Pancreas (tissue), 8 donors: Measurements from ENCODE around the gene SEC23A. TPM values are rescaled to one million over a fixed set of nuclear protein-coding genes. Genes with fewer than 3 reads are reported as not detected.

Source experiments
- polyA plus RNA-seq, 2 donors: library from polyadenylated mRNA; stranded (reverse); fragments of 200-250 nt; gene quantifications; one replicate each; pipeline ENCODE4 v1.2.3, GENCODE V29; 2013
- total RNA-seq, 6 donors: library from RNA; stranded (reverse); fragmentation: NEBNext Ultra II Directional in 4 of 6; extraction: Animal tissue kit (Norgen Biotek cat#: 25700) in 4 of 6; gene quantifications; one replicate each; pipeline versions ENCODE4 v1.2.1 to v1.2.4, GENCODE V29; 2021 to 2023
- donor health status: healthy with polysubstance abuse.
- donor health status: DM: no; HTN: no; CAD: no; lungs with moderate emphysema.
- donor health status: DM: no; HTN: no; CAD: no.
- donor health status: Bipolar disorder and iron deficiency.
- donor health status: DM: yes; HTN: yes; CAD: no.
- donor health status: DM: no; HTN: no; CAD: no.
- donor health status: DM: no; HTN: no; CAD: no.
- donor health status: DM: yes; HTN: yes; CAD: no.

SEC23A gene
- total and polyA plus RNA-seq, 8 donors: 7.6 to 19.7 (median 9.9) TPM

Other genes with a start within 250 kb of the SEC23A start
- 1 to 10 TPM; 3.1 to 5.6 (median 4.7) TPM for gene GEMIN2, start 11.1 kb upstream of the SEC23A start, total RNA-seq
- 1 to 10 TPM; 4.3 to 8.8 TPM for gene GEMIN2, start 11.1 kb upstream of the SEC23A start, polyA plus RNA-seq
- gene TRAPPC6B, start 67.1 kb upstream of the SEC23A start, total RNA-seq: 10 to 100 TPM in 3 of 6 donors, 1 to 10 TPM in 3; 7.2 to 13.0 (median 10.2) TPM
- 1 to 10 TPM; 5.1 to 8.2 TPM for gene TRAPPC6B, start 67.1 kb upstream of the SEC23A start, polyA plus RNA-seq
- 10 to 100 TPM; 19.0 to 31.7 (median 25.4) TPM for gene PNN, start 72.0 kb upstream of the SEC23A start, total RNA-seq
- gene PNN, start 72.0 kb upstream of the SEC23A start, polyA plus RNA-seq: 10 to 100 TPM; 38.9 to 60.1 TPM
- gene MIA2, start 130.7 kb upstream of the SEC23A start, total RNA-seq: 10 to 100 TPM; 24.7 to 39.3 (median 31.2) TPM
- gene MIA2, start 130.7 kb upstream of the SEC23A start, polyA plus RNA-seq: 10 to 100 TPM; 34.0 to 47.4 TPM